ENCODE data around the gene RERE.

- TF ChIP-seq EZH2 (IDR thresholded peaks at IDR 0.05; ENCODE audit: borderline replicate concordance, low read depth, low read length, severe bottlenecking) (no peak), POLR2A (IDR thresholded peaks at IDR 0.05; ENCODE audit: low read depth, low read length) (no peak), CTCF (IDR thresholded peaks at IDR 0.05; ENCODE audit: extremely low read depth in 1 of 2, insufficient read depth in 1 of 2, low read depth in 1 of 2, low read length in 2 of 2) (no peak), POLR2AphosphoS5 (IDR thresholded peaks at IDR 0.05; ENCODE audit: insufficient read depth, low read depth, low read length) (no peak), MYC (IDR thresholded peaks at IDR 0.05; ENCODE audit: low read depth, low read length) (no peak), JUN (IDR thresholded peaks at IDR 0.05; ENCODE audit: borderline replicate concordance, insufficient read depth, insufficient read length, low read depth) (no peak), MAX (IDR thresholded peaks at IDR 0.05; ENCODE audit: insufficient read depth, insufficient read length) (no peak)
These were observed 3.4 kb downstream of the RERE start for GRCh38 chr1:8813991-8814390.
